K562 (cell line): ENCODE results near the gene INHBE. TPM values are rescaled to one million over a fixed set of nuclear protein-coding genes. Genes with fewer than 3 reads are reported as not detected.

ENCODE experiments used
- ADNP ChIP-seq: fragments of 200-800 bp; sonication (Bioruptor generic); IDR thresholded peaks from 2 replicates; pipeline ENCODE4 v1.6.1; 2016; ENCODE audit warnings: missing genetic modification characterization, missing compliant biosample characterization
- CBX1 ChIP-seq: sonication (generic); IDR thresholded peaks from 2 replicates; pipeline ENCODE4 v1.6.1; 2016; ENCODE audit warnings: antibody characterized with exemption, low read depth, mild to moderate bottlenecking
- DMBX1 ChIP-seq: fragments of 250-450 bp; sonication (Bioruptor Pico); IDR thresholded peaks from 2 replicates; pipeline ENCODE4 v1.8.0; 2022; ENCODE audit warnings: inconsistent platforms, mild to moderate bottlenecking, moderate library complexity, borderline replicate concordance
- ELF1 ChIP-seq: fragments of 200-800 bp; sonication (Bioruptor generic); IDR thresholded peaks from 2 replicates; pipeline ENCODE4 v1.6.1; 2016; ENCODE audit warnings: missing genetic modification characterization, missing compliant biosample characterization
- FOXK1 ChIP-seq: sonication (generic); formaldehyde crosslinking; IDR thresholded peaks from 2 replicates; pipeline ENCODE4 v1.8.0; 2022; ENCODE audit warnings: missing genetic modification reagents, mild to moderate bottlenecking, borderline replicate concordance
- FOXM1 ChIP-seq, 2 experiments: fragments of 450-650 bp in 1 of 2; sonication (generic) in 1 of 2; formaldehyde crosslinking in 1 of 2; IDR thresholded peaks; 2 replicates each; pipeline versions ENCODE4 v1.6.1 to v1.9.0; 2017 to 2022; ENCODE audit warnings: low read depth in 2 of 2, mild to moderate bottlenecking in 2 of 2, missing genetic modification reagents in 1 of 2, moderate library complexity in 1 of 2
- KDM2B ChIP-seq: fragments of 250-450 bp; sonication (Bioruptor Pico); IDR thresholded peaks from 2 replicates; pipeline ENCODE4 v1.8.0; 2021; ENCODE audit warnings: mild to moderate bottlenecking, moderate library complexity
- KDM4B ChIP-seq, 2 experiments: fragments of 450-650 bp in 1 of 2; sonication (generic) in 1 of 2; IDR thresholded peaks; 2 replicates each; pipeline ENCODE4 v1.6.1; 2016 to 2017; ENCODE audit warnings: borderline replicate concordance in 2 of 2, antibody characterized with exemption in 1 of 2, low read depth in 1 of 2, mild to moderate bottlenecking in 1 of 2
- MBD2 ChIP-seq: sonication (generic); IDR thresholded peaks from 2 replicates; pipeline ENCODE4 v1.6.1; 2016; ENCODE audit warnings: low read depth, borderline replicate concordance
- NFRKB ChIP-seq: fragments of 450-650 bp; IDR thresholded peaks from 2 replicates; pipeline ENCODE4 v1.6.1; 2016; ENCODE audit warnings: low read depth
- OTX1 ChIP-seq: fragments of 450-650 bp; formaldehyde crosslinking; IDR thresholded peaks from 2 replicates; pipeline ENCODE4 v1.4.0; 2022; ENCODE audit warnings: mild to moderate bottlenecking
- POLR2H ChIP-seq: IDR thresholded peaks from 2 replicates; pipeline ENCODE4 v1.6.1; 2016; ENCODE audit warnings: missing genetic modification characterization, low read depth, mild to moderate bottlenecking, control low read depth, missing compliant biosample characterization, moderate library complexity
- SOX6 ChIP-seq: fragments of 450-650 bp; IDR thresholded peaks from 2 replicates; pipeline ENCODE4 v1.6.1; 2014; ENCODE audit warnings: mild to moderate bottlenecking
- SP2 ChIP-seq: IDR thresholded peaks from 2 replicates; pipeline ENCODE4 v1.6.1; 2011; ENCODE audit warnings: mild to moderate bottlenecking, low read depth, low read length, moderate library complexity; ENCODE audit not compliant: poor library complexity, severe bottlenecking; ENCODE audit errors: extremely low read depth
- TAF1 ChIP-seq: IDR thresholded peaks from 2 replicates; pipeline ENCODE4 v1.6.1; 2011; ENCODE audit warnings: mild to moderate bottlenecking, low read length, moderate library complexity; ENCODE audit not compliant: insufficient read depth, control insufficient read depth, severe bottlenecking; ENCODE audit errors: extremely low read depth
- TCF7L2 ChIP-seq: fragments of 150-350 bp; IDR thresholded peaks from 2 replicates; pipeline ENCODE4 v1.6.1; 2016; ENCODE audit warnings: low read depth, mild to moderate bottlenecking, low read length, moderate library complexity
- XRCC4 ChIP-seq: IDR thresholded peaks from one replicate; pipeline ENCODE4 v1.6.1; 2011; ENCODE audit not compliant: insufficient read depth, insufficient read length; ENCODE audit errors: extremely low read depth
- ZNF384 ChIP-seq: IDR thresholded peaks from 2 replicates; pipeline ENCODE4 v1.6.1; 2012; ENCODE audit warnings: low read depth, low read length, improper control_type of control experiment
- ZNF551 ChIP-seq: fragments of 250-450 bp; sonication (Bioruptor Pico); IDR thresholded peaks from 2 replicates; pipeline ENCODE4 v1.5.0; 2021; ENCODE audit warnings: mild to moderate bottlenecking, moderate library complexity
- ZSCAN32 ChIP-seq: fragments of 450-650 bp; formaldehyde crosslinking; IDR thresholded peaks from 2 replicates; pipeline ENCODE4 v1.4.0; 2020; ENCODE audit warnings: mild to moderate bottlenecking, moderate library complexity
- polyA plus RNA-seq, 8 experiments: library from polyadenylated mRNA; depleted of rRNA in 4 of 8; stranded (reverse) in 5 of 8; unstranded in 3 of 8; fragments of >200 nt; fragmentation: Nextera tagmentation in 2 of 8; fragmentation: Illumina TruSeq in 1 of 8; extraction: Ambion mirVana in 2 of 8; extraction: Trizol in 1 of 8; gene quantifications; 2 replicates each; pipeline versions ENCODE4 v1.2.1 to v1.2.3, GENCODE V29; 2011 to 2014; ENCODE audit warnings: inconsistent platforms in 1 of 8, missing spikeins in 1 of 8
- total RNA-seq, 7 experiments: library from RNA; depleted of rRNA in 6 of 7; stranded (reverse); fragments of >200 nt in 6 of 7; fragmentation: Illumina TruSeq in 2 of 7; extraction: Trizol in 2 of 7; gene quantifications; 2 replicates each; pipeline versions ENCODE4 v1.2.1 to v1.2.3, GENCODE V29; 2011 to 2021; ENCODE audit warnings: low replicate concordance in 1 of 7
- TF ChIP-seq, protein P1 (sequence below): IDR thresholded peaks from 2 replicates; pipeline ENCODE4 v1.6.1; 2011; ENCODE audit not compliant: insufficient read length; ENCODE audit errors: extremely low read depth
- TF ChIP-seq, protein P2 (sequence below): sonication (generic); formaldehyde crosslinking; IDR thresholded peaks from 2 replicates; pipeline ENCODE4 v1.8.0; 2022; ENCODE audit warnings: missing genetic modification reagents, mild to moderate bottlenecking, borderline replicate concordance
- TF ChIP-seq, protein P3 (sequence below): sonication (generic); formaldehyde crosslinking; IDR thresholded peaks from 2 replicates; pipeline ENCODE4 v1.8.0; 2022; ENCODE audit warnings: mild to moderate bottlenecking, missing genetic modification reagents
- TF ChIP-seq, protein P4 (sequence below): sonication (generic); formaldehyde crosslinking; IDR thresholded peaks from 2 replicates; pipeline ENCODE4 v1.9.0; 2022; ENCODE audit warnings: mild to moderate bottlenecking, missing genetic modification reagents

Gene INHBE
- total and polyA plus RNA-seq, 9 of the 15 experiments (the other 6 are each of a cell fraction or from before 2014, with no cell fraction given) = 0.94 to 9.9 (median 7.3) TPM

DNA sequence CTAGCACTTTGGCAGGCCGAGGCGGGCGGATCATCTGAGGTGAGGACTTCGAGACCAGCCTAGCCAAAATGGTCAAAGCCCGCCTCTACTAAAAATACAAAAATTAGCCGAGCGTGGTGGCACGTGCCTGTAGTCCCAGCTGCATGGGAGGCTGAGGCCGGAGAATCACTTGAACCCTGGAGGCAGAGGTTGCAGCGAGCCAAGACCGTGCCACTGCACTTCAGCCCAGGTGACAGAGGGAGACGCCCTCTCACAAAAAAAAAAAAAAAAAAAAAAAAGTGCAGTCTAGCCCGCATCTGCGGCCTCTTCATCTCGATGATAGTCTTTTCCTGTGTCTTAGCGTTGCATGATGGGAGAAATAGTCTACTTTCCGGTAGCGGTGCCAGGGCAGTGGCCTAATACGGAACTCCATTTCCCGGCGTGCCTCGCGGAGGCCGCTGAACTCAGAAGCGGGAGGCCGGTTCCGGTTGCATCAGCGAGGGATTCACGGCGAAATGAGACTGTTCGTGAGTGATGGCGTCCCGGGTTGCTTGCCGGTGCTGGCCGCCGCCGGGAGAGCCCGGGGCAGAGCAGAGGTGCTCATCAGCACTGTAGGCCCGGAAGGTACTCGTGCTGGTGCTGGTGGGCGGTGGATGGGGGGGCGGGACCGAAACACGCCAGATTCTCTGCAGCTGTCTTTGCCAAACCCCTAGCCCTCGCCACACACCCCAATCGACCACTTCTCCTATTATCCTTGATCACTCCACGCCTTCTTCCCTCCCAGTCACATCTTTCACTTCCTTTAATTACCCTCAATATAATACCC lies 32.7 kb downstream of the INHBE start, which contains the start of gene MARS1 (continued):
- no peak; the same call in 1 of the 2 replicates for TF ChIP-seq OTX1 (CRISPR knock-in tag)
- peak; percentile 95 for TF ChIP-seq ZSCAN32
- no peak for TF ChIP-seq ZNF551 (CRISPR knock-in tag)
- peak; percentile 92 for TF ChIP-seq ELF1
- TF ChIP-seq ZNF384 = peak; percentile 100
- TF ChIP-seq KDM4B (IDR thresholded peaks at IDR 0.05; ENCODE audit: borderline replicate concordance in 2 of 2, low read depth in 1 of 2) = peak in 1 of 2 experiments; percentile 78; a peak in 1 of 4 replicates
- TF ChIP-seq KDM2B (CRISPR knock-in tag) = no peak
- TF ChIP-seq TCF7L2 = no peak
- no peak for TF ChIP-seq SOX6
- TF ChIP-seq FOXM1 (IDR thresholded peaks at IDR 0.05; ENCODE audit: low read depth) = peak; percentile 9; the same call in 1 of the 2 replicates
- TF ChIP-seq FOXM1 (CRISPR knock-in tag; IDR thresholded peaks at IDR 0.05; ENCODE audit: low read depth) = no peak
- TF ChIP-seq DMBX1 (CRISPR knock-in tag) = peak; percentile 40; the same call in 1 of the 2 replicates
- peak; percentile 75 for TF ChIP-seq SP2
- TF ChIP-seq, protein P1, sequence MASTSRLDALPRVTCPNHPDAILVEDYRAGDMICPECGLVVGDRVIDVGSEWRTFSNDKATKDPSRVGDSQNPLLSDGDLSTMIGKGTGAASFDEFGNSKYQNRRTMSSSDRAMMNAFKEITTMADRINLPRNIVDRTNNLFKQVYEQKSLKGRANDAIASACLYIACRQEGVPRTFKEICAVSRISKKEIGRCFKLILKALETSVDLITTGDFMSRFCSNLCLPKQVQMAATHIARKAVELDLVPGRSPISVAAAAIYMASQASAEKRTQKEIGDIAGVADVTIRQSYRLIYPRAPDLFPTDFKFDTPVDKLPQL = no peak
- TF ChIP-seq, protein P2, sequence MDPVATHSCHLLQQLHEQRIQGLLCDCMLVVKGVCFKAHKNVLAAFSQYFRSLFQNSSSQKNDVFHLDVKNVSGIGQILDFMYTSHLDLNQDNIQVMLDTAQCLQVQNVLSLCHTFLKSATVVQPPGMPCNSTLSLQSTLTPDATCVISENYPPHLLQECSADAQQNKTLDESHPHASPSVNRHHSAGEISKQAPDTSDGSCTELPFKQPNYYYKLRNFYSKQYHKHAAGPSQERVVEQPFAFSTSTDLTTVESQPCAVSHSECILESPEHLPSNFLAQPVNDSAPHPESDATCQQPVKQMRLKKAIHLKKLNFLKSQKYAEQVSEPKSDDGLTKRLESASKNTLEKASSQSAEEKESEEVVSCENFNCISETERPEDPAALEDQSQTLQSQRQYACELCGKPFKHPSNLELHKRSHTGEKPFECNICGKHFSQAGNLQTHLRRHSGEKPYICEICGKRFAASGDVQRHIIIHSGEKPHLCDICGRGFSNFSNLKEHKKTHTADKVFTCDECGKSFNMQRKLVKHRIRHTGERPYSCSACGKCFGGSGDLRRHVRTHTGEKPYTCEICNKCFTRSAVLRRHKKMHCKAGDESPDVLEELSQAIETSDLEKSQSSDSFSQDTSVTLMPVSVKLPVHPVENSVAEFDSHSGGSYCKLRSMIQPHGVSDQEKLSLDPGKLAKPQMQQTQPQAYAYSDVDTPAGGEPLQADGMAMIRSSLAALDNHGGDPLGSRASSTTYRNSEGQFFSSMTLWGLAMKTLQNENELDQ (CRISPR knock-in tag) = 0 out of 2 replicates have a peak, but pooled peaks have one; percentile 89
- peak; percentile 92; the same call in 1 of the 2 replicates for TF ChIP-seq FOXK1
- TF ChIP-seq, protein P3, sequence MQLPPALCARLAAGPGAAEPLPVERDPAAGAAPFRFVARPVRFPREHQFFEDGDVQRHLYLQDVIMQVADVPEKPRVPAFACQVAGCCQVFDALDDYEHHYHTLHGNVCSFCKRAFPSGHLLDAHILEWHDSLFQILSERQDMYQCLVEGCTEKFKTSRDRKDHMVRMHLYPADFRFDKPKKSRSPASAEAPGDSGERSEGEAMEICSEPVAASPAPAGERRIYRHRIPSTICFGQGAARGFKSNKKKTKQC = peak; percentile 73; the same call in 1 of the 2 replicates
- peak; percentile 74 for TF ChIP-seq MBD2
- peak; percentile 84 for TF ChIP-seq POLR2H
- TF ChIP-seq, protein P4, sequence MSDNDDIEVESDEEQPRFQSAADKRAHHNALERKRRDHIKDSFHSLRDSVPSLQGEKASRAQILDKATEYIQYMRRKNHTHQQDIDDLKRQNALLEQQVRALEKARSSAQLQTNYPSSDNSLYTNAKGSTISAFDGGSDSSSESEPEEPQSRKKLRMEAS = peak; percentile 64
- no peak for TF ChIP-seq XRCC4
- TF ChIP-seq CBX1 = 0 out of 2 replicates have a peak, but pooled peaks have one; percentile 67
- TF ChIP-seq NFRKB = peak; percentile 86
- TF ChIP-seq TAF1 = peak; percentile 72
- TF ChIP-seq ADNP (tag) = 0 out of 2 replicates have a peak, but pooled peaks have one; percentile 68
